ENCODE data around the gene RUBCN. TPM values are rescaled to one million over a fixed set of nuclear protein-coding genes. Genes with fewer than 3 reads are reported as not detected.

Gene RUBCN
- total RNA-seq, 2 experiments from 2014 or later: 45.1 to 56.7 TPM

DNA sequence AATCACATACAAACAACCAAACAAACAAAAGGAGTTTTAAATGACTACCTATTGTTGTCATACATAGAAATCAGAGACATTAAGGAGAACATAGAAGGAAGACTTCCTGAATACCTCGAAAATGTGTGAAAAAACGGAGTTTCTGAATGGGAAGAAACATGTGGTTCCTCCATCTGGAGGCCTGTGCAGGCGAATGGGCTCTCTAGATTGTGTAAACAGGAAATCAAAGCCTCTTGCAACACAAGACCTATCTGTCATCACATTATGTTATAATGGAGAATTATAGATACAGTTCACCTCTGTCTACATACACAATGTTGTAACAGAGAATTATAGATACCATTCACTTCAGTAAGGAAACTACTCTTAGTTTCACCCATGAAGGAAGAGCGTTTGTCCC is 44.1 kb downstream of the RUBCN start:
- H3K4me3 ChIP-seq (ENCODE audit: low read depth, low read length, poor library complexity, severe bottlenecking): no peak overlapping the region
- BruUV-seq (replicated peaks): no TSS peak
- no peak overlapping the region for H3K27ac ChIP-seq (ENCODE audit: low read depth, low read length, poor library complexity, severe bottlenecking)
- peaks cover 91% of the 10 kb centered on the region for H3K36me3 ChIP-seq (ENCODE audit: insufficient read depth, low read length)
- ChIA-PET CTCF (ENCODE audit: unreplicated experiment) (no interaction called here), POLR2A (no interaction called here)
- no peak for TF ChIP-seq EZH2phosphoT487 (IDR thresholded peaks at IDR 0.05; ENCODE audit: borderline replicate concordance, low read depth, low read length)
- TF ChIP-seq, protein P1, sequence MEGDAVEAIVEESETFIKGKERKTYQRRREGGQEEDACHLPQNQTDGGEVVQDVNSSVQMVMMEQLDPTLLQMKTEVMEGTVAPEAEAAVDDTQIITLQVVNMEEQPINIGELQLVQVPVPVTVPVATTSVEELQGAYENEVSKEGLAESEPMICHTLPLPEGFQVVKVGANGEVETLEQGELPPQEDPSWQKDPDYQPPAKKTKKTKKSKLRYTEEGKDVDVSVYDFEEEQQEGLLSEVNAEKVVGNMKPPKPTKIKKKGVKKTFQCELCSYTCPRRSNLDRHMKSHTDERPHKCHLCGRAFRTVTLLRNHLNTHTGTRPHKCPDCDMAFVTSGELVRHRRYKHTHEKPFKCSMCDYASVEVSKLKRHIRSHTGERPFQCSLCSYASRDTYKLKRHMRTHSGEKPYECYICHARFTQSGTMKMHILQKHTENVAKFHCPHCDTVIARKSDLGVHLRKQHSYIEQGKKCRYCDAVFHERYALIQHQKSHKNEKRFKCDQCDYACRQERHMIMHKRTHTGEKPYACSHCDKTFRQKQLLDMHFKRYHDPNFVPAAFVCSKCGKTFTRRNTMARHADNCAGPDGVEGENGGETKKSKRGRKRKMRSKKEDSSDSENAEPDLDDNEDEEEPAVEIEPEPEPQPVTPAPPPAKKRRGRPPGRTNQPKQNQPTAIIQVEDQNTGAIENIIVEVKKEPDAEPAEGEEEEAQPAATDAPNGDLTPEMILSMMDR (conservative IDR thresholded peaks at IDR 0.05; ENCODE audit: low read length): no peak
- H2AFZ ChIP-seq (ENCODE audit: low read length): no peak overlapping the region
- intact Hi-C loops (cut with micrococcal nuclease; ENCODE audit: unreplicated experiment): no loop called here
- H3K4me1 ChIP-seq (ENCODE audit: insufficient read depth, low read length, poor library complexity, severe bottlenecking): no peaks in the 10 kb centered on the region
- no peaks in the 10 kb centered on the region for H3K79me2 ChIP-seq (ENCODE audit: insufficient read depth, low read depth, low read length)
- H4K20me1 ChIP-seq (ENCODE audit: insufficient read depth, low read length): no peaks in the 10 kb centered on the region
- no peaks in the 10 kb centered on the region for H3K9me2 ChIP-seq (ENCODE audit: insufficient read depth, low read length)
- no peaks in the 10 kb centered on the region for H3K9me3 ChIP-seq (ENCODE audit: low read length)
- DNase-seq (ENCODE audit: low spot score): no peak
- no peak overlapping the region for H3K4me2 ChIP-seq (ENCODE audit: low read length)

DNA sequence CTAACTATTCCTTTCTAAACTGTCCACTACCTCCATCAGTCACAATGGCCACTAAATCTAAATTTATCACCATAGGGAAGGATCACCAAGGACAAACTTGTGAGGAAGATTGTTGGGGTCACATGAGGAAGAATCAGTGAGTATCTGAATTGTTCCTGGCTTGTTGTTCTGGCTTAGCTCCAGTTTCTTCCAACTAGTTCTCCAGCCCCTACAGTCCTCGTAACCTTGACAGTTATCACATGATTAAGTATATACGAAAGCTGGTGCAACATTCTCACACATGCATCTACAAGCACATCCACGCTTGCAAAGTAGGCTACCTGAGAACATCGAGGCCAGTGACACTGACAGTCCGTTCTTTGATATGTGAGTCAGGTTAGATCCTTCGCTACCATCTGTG is 46.0 kb downstream of the RUBCN start:
- no TSS peak for BruUV-seq (replicated peaks)
- H3K4me3 ChIP-seq (ENCODE audit: low read depth, low read length, poor library complexity, severe bottlenecking): no peak overlapping the region
- intact Hi-C loops (cut with micrococcal nuclease; ENCODE audit: unreplicated experiment): no loop called here
- H3K36me3 ChIP-seq (ENCODE audit: insufficient read depth, low read length): peaks cover 91% of the 10 kb centered on the region
- no peak overlapping the region for H2AFZ ChIP-seq (ENCODE audit: low read length)
- no peaks in the 10 kb centered on the region for H3K79me2 ChIP-seq (ENCODE audit: insufficient read depth, low read depth, low read length)
- ChIA-PET CTCF (ENCODE audit: unreplicated experiment) (no interaction called here), POLR2A (interaction anchor here (1.4 kb wide), 1 partner anchor 13 kb away, joined by 3 read pairs; no protein-coding TSS in a partner anchor)
- H4K20me1 ChIP-seq (ENCODE audit: insufficient read depth, low read length): no peaks in the 10 kb centered on the region
- TF ChIP-seq, protein P1 (conservative IDR thresholded peaks at IDR 0.05; ENCODE audit: low read length): no peak
- TF ChIP-seq EZH2phosphoT487 (IDR thresholded peaks at IDR 0.05; ENCODE audit: borderline replicate concordance, low read depth, low read length): no peak
- H3K9me3 ChIP-seq (ENCODE audit: low read length): no peaks in the 10 kb centered on the region
- no peak overlapping the region for H3K27ac ChIP-seq (ENCODE audit: low read depth, low read length, poor library complexity, severe bottlenecking)
- H3K4me1 ChIP-seq (ENCODE audit: insufficient read depth, low read length, poor library complexity, severe bottlenecking): no peaks in the 10 kb centered on the region
- no peak overlapping the region for H3K4me2 ChIP-seq (ENCODE audit: low read length)
- no peaks in the 10 kb centered on the region for H3K9me2 ChIP-seq (ENCODE audit: insufficient read depth, low read length)
- no peak for DNase-seq (ENCODE audit: low spot score)

DNA sequence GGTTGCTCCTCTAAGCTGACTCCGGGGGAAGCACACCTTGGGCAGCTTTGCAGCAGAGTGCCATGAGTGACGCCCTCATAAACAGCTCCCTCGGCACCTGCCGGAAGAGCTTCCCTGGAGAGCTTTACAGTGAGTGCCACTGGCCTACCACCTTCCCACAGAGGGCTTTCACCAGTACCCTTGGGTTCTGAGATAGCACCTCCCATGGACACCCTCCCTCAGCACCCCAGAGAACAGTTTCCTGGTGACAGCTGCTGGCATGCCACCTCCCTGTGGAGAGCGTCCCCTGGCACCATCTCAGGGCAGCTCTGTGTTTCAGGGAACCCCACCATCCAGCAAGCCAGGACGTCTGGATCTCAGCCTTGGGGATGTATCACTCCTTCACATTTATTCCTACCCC is 49.1 kb downstream of the RUBCN start:
- ChIA-PET POLR2A (interaction anchor here (0.6 to 1.0 kb wide), 2 partner anchors 10 to 14 kb away, joined by 3 read pairs; no protein-coding TSS in a partner anchor), CTCF (ENCODE audit: unreplicated experiment) (no interaction called here)
- H3K36me3 ChIP-seq (ENCODE audit: insufficient read depth, low read length): peaks cover 86% of the 10 kb centered on the region
- TF ChIP-seq EZH2phosphoT487 (IDR thresholded peaks at IDR 0.05; ENCODE audit: borderline replicate concordance, low read depth, low read length): no peak
- TF ChIP-seq, protein P1 (conservative IDR thresholded peaks at IDR 0.05; ENCODE audit: low read length): no peak
- BruUV-seq (replicated peaks): no TSS peak
- no peaks in the 10 kb centered on the region for H3K79me2 ChIP-seq (ENCODE audit: insufficient read depth, low read depth, low read length)
- no peaks in the 10 kb centered on the region for H3K9me2 ChIP-seq (ENCODE audit: insufficient read depth, low read length)
- H3K4me1 ChIP-seq (ENCODE audit: insufficient read depth, low read length, poor library complexity, severe bottlenecking): no peaks in the 10 kb centered on the region
- no peaks in the 10 kb centered on the region for H3K9me3 ChIP-seq (ENCODE audit: low read length)
- H3K4me3 ChIP-seq (ENCODE audit: low read depth, low read length, poor library complexity, severe bottlenecking): no peak overlapping the region
- no peaks in the 10 kb centered on the region for H4K20me1 ChIP-seq (ENCODE audit: insufficient read depth, low read length)
- intact Hi-C loops (cut with micrococcal nuclease; ENCODE audit: unreplicated experiment): no loop called here
- H3K27ac ChIP-seq (ENCODE audit: low read depth, low read length, poor library complexity, severe bottlenecking): no peak overlapping the region
- H3K4me2 ChIP-seq (ENCODE audit: low read length): no peak overlapping the region
- H2AFZ ChIP-seq (ENCODE audit: low read length): no peak overlapping the region
- no peak for DNase-seq (ENCODE audit: low spot score)
